Measurements from ENCODE around the gene CXCL1.

- TF ChIP-seq, protein P1, sequence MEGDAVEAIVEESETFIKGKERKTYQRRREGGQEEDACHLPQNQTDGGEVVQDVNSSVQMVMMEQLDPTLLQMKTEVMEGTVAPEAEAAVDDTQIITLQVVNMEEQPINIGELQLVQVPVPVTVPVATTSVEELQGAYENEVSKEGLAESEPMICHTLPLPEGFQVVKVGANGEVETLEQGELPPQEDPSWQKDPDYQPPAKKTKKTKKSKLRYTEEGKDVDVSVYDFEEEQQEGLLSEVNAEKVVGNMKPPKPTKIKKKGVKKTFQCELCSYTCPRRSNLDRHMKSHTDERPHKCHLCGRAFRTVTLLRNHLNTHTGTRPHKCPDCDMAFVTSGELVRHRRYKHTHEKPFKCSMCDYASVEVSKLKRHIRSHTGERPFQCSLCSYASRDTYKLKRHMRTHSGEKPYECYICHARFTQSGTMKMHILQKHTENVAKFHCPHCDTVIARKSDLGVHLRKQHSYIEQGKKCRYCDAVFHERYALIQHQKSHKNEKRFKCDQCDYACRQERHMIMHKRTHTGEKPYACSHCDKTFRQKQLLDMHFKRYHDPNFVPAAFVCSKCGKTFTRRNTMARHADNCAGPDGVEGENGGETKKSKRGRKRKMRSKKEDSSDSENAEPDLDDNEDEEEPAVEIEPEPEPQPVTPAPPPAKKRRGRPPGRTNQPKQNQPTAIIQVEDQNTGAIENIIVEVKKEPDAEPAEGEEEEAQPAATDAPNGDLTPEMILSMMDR (IDR thresholded peaks at IDR 0.05), result no peak
- no peak for TF ChIP-seq POLR2A (IDR thresholded peaks at IDR 0.05)
Measured at GRCh38 chr4:73869130-73870055, at the start of gene CXCL1.
